Osteoblast (primary cell): Measurements from ENCODE around the gene OTUB2. TPM values are rescaled to one million over a fixed set of nuclear protein-coding genes. Genes with fewer than 3 reads are reported as not detected.
"Not testable (repeated sequence)": the region's sequence is repeated elsewhere in the genome, so short reads cannot be mapped to it uniquely, and the experiment has no call there.

Experiments
- DNase-seq: peaks from one replicate; pipeline ENCODE4 v3.0.0; 2011; ENCODE audit warnings: low spot score, mixed read lengths; ENCODE audit not compliant: insufficient read length; ENCODE audit errors: missing footprints
- H2AFZ ChIP-seq: 2 replicates; pipeline ENCODE4 v1.6.0; 2011; ENCODE audit warnings: mild to moderate bottlenecking, low read length
- H3K27ac ChIP-seq: 2 replicates; pipeline ENCODE4 v1.5.1; 2011; ENCODE audit warnings: mild to moderate bottlenecking, low read depth, low read length, moderate library complexity
- H3K27me3 ChIP-seq: 2 replicates; pipeline ENCODE4 v1.6.0; 2012; ENCODE audit warnings: mild to moderate bottlenecking, control low read depth, inconsistent platforms, low read length, moderate library complexity; ENCODE audit not compliant: insufficient read depth
- H3K36me3 ChIP-seq: 2 replicates; pipeline ENCODE4 v1.5.1; 2011; ENCODE audit warnings: mild to moderate bottlenecking, low read length, control low read depth, moderate library complexity; ENCODE audit not compliant: insufficient read depth
- H3K4me1 ChIP-seq: 2 replicates; pipeline ENCODE4 v1.5.1; 2011; ENCODE audit warnings: mild to moderate bottlenecking, low read length, control low read depth, moderate library complexity; ENCODE audit not compliant: insufficient read depth
- H3K4me2 ChIP-seq: 2 replicates; pipeline ENCODE4 v1.6.0; 2011; ENCODE audit warnings: mild to moderate bottlenecking, low read length; ENCODE audit not compliant: insufficient read depth
- H3K4me3 ChIP-seq: fragments of 200-600 bp; sonication (generic); 3 replicates; pipeline ENCODE4 v1.5.1; 2012; ENCODE audit warnings: mild to moderate bottlenecking, low read length, inconsistent platforms; ENCODE audit not compliant: insufficient read depth
- H3K79me2 ChIP-seq: 2 replicates; pipeline ENCODE4 v1.6.0; 2012; ENCODE audit warnings: mild to moderate bottlenecking, low read length, control low read depth, inconsistent platforms; ENCODE audit not compliant: insufficient read depth
- H3K9me3 ChIP-seq: 2 replicates; pipeline ENCODE4 v1.5.1; 2011; ENCODE audit warnings: low read depth, low read length, control low read depth
- H4K20me1 ChIP-seq: 2 replicates; pipeline ENCODE4 v1.6.0; 2012; ENCODE audit warnings: mild to moderate bottlenecking, low read length, control low read depth; ENCODE audit not compliant: insufficient read depth
- total RNA-seq: library from RNA; depleted of rRNA; stranded (reverse); fragments of >200 nt; gene quantifications from 2 replicates; pipeline ENCODE4 v1.2.3, GENCODE V29; 2012
- TF ChIP-seq, protein P1 (sequence below): IDR thresholded peaks from 2 replicates; pipeline ENCODE4 v1.5.1; 2011; ENCODE audit warnings: mild to moderate bottlenecking, low read depth, low read length, moderate library complexity; ENCODE audit errors: extremely low read depth

The OTUB2 gene
- total RNA-seq, 1 donor, result 1.4 TPM

DNA sequence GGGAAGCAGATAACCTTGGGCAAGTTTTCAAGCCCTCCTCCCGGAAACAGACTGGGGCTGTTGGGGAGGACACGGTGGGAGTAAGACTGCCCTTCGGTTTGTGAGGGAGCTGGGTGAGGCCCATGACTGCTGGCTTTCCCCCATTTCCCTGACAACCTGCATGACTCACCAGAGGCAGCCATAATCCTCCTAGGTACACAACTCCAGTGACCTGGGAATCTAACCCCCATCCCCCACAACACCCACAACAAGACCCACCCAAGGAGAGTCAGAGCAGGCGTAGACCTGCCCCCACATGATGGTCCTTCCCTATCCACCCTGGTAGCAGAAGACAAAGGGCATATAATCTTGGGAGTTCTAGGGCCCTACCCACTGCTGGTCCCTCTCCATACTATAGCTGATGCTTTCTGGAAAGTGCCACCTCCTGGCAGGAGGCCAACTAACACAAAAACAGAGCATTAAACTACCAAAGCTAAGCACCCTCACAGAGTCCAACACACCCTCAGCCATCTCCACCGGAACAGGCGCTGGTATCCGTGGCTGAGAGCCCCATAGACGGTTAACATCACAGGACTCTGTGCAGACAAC is 40.0 kb downstream of the OTUB2 start:
- peaks cover 13% of the 10 kb centered on the region for H3K36me3 ChIP-seq
- no peak overlapping the region for H2AFZ ChIP-seq
- no peaks in the 10 kb centered on the region for H3K27me3 ChIP-seq
- peaks cover 18% of the 10 kb centered on the region for H3K4me1 ChIP-seq
- H4K20me1 ChIP-seq, result peaks cover 66% of the 10 kb centered on the region
- H3K4me3 ChIP-seq, result no peak overlapping the region
- H3K9me3 ChIP-seq, result no peaks in the 10 kb centered on the region
- H3K79me2 ChIP-seq, result peaks cover 97% of the 10 kb centered on the region
- no peak overlapping the region for H3K27ac ChIP-seq
- no peak for DNase-seq
- TF ChIP-seq, protein P1, sequence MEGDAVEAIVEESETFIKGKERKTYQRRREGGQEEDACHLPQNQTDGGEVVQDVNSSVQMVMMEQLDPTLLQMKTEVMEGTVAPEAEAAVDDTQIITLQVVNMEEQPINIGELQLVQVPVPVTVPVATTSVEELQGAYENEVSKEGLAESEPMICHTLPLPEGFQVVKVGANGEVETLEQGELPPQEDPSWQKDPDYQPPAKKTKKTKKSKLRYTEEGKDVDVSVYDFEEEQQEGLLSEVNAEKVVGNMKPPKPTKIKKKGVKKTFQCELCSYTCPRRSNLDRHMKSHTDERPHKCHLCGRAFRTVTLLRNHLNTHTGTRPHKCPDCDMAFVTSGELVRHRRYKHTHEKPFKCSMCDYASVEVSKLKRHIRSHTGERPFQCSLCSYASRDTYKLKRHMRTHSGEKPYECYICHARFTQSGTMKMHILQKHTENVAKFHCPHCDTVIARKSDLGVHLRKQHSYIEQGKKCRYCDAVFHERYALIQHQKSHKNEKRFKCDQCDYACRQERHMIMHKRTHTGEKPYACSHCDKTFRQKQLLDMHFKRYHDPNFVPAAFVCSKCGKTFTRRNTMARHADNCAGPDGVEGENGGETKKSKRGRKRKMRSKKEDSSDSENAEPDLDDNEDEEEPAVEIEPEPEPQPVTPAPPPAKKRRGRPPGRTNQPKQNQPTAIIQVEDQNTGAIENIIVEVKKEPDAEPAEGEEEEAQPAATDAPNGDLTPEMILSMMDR, result no peak
- no peak overlapping the region for H3K4me2 ChIP-seq

DNA sequence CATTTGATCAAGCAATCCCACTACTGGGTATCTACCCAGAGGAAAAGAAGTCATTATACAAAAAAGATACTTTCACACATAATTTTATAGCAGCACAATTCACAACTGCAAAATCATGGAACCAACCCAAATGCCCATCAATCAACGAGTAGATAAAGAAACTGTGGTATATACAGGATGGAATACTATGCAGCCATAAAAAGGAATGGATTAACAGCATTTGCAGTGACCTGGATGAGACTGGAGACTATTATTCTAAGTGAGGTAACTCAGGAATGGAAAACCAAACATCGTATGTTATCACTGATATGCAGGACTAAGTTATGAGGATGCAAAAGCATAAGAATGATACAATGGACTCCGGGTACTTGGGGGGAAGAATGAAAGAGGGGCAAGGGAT is 45.9 kb downstream of the OTUB2 start:
- not testable (repeated sequence) for DNase-seq, H2AFZ ChIP-seq, H3K9me3 ChIP-seq, H3K4me1 ChIP-seq, H3K36me3 ChIP-seq, H3K27ac ChIP-seq, H3K4me2 ChIP-seq, H3K4me3 ChIP-seq, H3K27me3 ChIP-seq
- Histone ChIP-seq H3K79me2 (peaks cover 97% of the 10 kb centered on the region), H4K20me1 (peaks cover 35% of the 10 kb centered on the region)

DNA sequence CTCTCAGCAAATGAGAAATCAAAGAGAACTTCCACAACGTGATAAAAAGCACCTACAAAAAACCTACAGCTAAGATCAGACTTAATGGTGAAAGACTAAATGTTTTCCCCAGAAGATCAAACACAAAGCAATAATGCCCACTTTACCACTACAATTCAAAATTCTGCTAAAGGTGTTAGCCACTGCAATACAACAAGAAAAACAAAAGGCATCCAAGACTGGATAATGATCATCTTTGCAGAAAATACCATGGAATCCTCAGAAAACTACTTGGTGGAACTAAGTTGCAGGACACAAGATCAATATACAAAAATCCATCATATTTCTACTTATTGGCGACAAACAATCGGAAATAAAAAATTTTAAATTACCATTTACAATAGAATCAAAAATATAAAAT is 48.4 kb downstream of the OTUB2 start:
- Histone ChIP-seq H2AFZ (no peak overlapping the region), H3K27ac (no peak overlapping the region), H3K4me2 (no peak overlapping the region), H3K27me3 (no peaks in the 10 kb centered on the region), H3K79me2 (peaks cover 97% of the 10 kb centered on the region), H4K20me1 (peaks cover 41% of the 10 kb centered on the region), H3K4me1 (peaks cover 23% of the 10 kb centered on the region), H3K36me3 (peaks cover 25% of the 10 kb centered on the region), H3K9me3 (no peaks in the 10 kb centered on the region), H3K4me3 (no peak overlapping the region)
- TF ChIP-seq, protein P1, result no peak
- no peak for DNase-seq

DNA sequence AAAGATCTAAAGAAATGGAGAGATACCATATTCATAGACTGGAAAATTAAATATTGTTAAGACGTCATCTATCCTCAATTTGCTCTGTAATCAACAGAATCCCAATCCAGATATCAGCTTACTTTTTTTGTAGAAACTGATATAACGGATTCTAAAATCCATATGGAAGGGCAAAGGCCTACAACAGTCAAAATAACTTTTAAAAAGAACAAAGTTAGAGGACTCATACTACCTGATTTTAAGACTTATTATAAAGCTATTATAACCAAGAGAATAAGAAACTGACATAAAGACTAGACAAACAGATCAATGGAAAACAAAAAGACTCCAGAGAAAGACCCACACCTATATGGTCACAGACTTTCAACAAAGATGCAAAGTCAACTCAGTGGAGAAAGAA is 48.9 kb downstream of the OTUB2 start:
- H3K4me3 ChIP-seq, result no peak overlapping the region
- H2AFZ ChIP-seq, result no peak overlapping the region
- H3K4me2 ChIP-seq, result no peak overlapping the region
- H3K27me3 ChIP-seq, result no peaks in the 10 kb centered on the region
- H3K9me3 ChIP-seq, result no peaks in the 10 kb centered on the region
- H3K36me3 ChIP-seq, result peaks cover 25% of the 10 kb centered on the region
- TF ChIP-seq, protein P1, result no peak
- H4K20me1 ChIP-seq, result peaks cover 38% of the 10 kb centered on the region
- peaks cover 27% of the 10 kb centered on the region for H3K4me1 ChIP-seq
- DNase-seq, result no peak
- H3K79me2 ChIP-seq, result peaks cover 97% of the 10 kb centered on the region
- H3K27ac ChIP-seq, result no peak overlapping the region
